GM18870 (cell line): Measurements from ENCODE around the gene NOL8.
A peak's percentile ranks its signal among the peaks of the same experiment; 100 is the strongest.

Experiments
- ATAC-seq: cut with Tn5 transposase; IDR thresholded peaks from one replicate; pipeline ENCODE4 v1.9.1; 2021; ENCODE audit warnings: moderate library complexity; ENCODE audit not compliant: unreplicated experiment

The NOL8 gene

GRCh38 chr9:92312887-92313623, 12.1 kb downstream of the NOL8 start:
- no peak for ATAC-seq

DNA sequence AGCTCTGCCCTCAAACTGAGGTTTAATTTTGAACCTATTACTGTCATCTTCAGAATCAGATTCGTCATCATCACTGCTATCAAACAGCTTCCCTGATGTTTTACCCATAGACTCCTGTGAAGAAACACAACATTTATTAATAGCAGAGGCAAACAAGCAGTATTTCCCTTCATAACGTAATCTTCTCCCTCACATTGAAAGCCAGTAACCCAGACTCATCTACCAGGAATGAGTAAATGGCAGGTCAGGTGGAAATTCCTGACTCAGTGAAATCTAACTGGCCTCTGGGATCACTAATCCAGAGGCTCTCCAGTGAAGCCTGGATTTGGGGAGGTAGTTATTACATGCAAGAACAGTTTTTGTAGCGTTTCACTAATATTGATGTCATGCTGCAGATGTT, 14.6 kb downstream of the NOL8 start:
- ATAC-seq: no peak

- ATAC-seq: no peak
Measured at GRCh38 chr9:92308893-92309292, 16.3 kb downstream of the NOL8 start.

GRCh38 chr9:92300936-92301335, 24.2 kb downstream of the NOL8 start:
- ATAC-seq: no peak

GRCh38 chr9:92299116-92299515, 26.0 kb downstream of the NOL8 start:
- no peak for ATAC-seq

DNA sequence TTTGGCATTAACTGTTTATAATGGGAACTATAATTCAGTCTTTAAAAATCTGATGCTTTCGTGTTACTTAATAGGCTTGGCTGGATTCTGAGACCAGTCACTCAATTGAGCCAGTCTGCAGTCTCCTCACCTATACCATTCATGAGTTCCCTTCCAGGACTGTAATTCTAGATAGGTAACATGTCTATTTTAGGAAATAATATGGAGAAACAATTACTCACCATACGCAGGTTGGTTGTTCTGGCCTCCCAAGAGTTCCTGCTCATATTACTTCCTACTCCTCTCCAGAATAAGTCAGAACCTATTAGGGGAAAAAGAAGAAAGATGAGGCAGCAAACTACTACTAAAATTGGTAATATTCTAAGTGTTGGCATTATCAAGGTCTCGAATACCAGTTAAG, 27.1 kb downstream of the NOL8 start:
- ATAC-seq: no peak

DNA sequence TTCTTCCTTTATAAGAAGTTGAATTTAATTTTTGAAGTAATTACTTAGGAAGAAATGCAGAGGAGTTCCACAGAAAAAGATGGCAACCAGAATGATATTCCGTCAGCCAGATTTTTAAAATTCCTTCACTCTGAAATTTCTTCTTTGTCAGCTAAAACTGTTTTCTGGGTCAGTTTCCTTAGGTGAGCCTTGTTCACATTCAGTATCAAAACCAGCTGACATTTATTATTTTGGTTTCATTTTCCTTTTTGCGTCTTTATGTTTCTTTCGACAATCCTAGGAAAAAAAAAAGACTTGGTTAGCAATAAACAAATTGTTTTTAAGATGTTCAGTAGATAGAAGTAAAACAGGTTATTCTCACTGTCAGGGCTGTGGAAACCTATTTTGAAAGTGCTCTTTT, 27.5 kb downstream of the NOL8 start:
- ATAC-seq: no peak

DNA sequence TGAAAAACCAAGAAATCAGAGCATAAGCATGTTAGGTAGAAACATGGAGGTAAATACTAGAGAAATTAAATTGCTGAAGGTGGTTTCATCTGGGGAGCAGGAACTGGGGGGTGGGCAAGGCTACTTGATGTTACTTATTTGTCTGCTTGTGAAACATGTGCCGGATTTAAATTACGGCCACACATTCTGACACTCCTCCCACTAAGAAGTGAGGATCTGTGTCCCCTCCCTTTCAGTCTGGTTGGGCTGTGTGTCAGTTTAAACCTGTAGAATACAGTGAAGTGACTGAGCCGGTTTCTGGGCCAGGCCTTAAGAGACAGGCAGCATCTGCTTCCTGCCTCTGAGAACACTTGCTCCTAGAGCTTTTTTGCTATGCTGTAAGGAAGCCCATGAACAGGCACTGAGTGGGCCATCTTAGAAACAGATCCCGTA, 29.3 kb downstream of the NOL8 start:
- ATAC-seq: no peak

DNA sequence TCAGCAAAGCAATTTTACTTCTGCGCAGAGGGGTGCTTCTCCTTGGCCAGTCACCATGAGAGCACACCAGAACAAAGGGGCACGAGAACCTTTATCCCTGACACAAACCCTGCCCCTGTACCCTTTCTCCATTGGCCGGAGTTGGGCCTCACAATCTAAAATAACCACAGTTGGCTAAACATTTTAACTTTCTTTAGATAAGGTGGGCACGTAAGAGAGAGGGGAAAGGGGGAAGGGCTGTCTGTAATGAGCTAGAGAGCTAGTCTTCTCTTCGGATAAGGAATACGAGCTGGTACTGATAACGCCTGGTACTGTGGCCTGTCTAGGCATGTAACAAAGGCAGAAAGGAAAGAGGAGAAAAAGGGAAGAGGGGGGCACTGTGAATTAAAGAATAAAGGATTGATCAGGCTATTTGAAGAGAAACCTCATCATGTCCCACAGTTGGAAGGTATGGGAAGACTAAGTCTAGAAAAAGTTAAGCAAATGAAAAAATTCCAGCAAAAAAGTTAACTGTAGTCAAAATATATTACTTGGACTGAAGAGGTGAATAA, 29.8 kb downstream of the NOL8 start:
- no peak for ATAC-seq

DNA sequence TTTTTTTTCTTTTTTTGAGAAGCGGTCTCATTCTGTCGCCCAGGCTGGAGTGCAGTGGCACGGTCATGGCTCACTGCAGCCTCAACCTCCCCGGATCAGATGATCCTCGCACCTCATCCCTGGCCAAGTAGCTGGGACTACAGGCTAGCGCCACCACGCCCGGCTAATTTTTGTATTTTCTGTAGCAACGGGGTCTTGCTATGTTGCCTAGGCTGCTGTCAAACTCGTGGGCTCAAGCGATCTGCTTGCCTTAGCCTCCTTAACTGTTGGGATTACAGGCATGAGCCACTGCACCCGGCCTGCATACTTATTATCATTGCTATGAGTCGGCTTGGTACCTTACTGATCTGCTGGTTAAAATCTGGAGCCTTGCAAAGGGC, 30.9 kb downstream of the NOL8 start:
- ATAC-seq: no peak

DNA sequence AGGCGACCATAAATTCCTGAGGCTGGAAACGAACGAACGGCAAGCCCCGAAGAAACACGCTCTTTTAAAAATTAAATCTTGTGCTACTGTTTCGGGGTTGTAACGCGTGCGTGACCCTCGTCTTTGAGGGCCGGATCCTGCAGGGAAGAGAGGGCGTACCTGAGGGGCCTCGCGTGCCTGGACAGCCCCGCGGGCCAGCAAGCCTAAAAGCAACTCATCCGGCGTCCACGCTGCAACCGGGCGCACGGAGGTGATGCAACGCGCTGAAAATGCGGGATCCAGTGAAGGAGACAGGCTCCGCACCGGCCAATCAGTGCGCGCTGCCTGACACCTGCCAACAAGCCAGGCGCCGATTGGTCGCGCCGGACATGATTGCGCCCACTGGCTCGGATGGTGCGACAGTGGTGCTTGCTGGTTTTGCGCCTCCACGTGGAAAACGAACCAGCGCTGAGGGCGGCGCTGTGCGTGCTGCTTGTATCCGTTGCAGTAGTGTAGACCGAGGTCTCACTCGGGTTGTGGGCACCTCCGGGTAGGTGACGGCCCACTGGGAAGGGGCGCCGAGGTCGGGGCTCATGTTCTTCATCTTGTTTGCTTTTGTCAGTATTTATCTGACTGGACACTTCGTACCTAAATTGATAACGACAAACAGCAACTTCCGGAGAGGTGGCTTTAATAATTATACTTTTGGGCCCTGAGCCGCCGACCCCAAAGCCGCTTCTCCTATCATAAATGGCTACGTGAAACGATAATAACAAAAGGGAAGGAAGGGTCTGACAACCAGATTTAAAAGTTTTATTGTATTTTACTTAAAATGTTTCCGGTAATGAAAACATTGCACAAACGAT, 31.5 kb downstream of the NOL8 start, which contains the start of gene IARS1:
IARS1 (minus strand) TSS at position 246 of the 845 bp plus-strand sequence. CDS start 4,278 bp downstream, outside the sequence.
- peak; percentile 88 for ATAC-seq

GRCh38 chr9:92293075-92293354, 32.1 kb downstream of the NOL8 start:
- ATAC-seq: no peak

GRCh38 chr9:92292338-92293074, 32.6 kb downstream of the NOL8 start:
- no peak for ATAC-seq

DNA sequence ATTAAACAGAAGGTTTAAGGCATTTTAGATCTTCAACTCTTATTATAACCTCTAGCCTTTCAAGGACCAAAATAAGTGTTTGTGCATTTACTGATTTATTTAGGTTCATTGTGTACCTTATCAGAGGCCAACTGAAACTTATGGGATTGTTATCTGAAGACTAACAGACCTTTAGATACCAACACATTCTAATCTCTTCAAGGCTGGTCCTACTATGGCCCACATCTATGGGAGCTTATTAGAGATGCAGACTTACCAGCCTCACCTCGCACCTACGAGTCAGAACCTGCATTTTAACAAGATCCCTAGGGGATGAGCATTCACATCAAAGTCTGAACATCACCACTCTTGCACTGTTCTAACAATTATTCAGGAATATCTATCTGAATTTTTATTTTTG, 33.6 kb downstream of the NOL8 start:
- ATAC-seq: no peak

DNA sequence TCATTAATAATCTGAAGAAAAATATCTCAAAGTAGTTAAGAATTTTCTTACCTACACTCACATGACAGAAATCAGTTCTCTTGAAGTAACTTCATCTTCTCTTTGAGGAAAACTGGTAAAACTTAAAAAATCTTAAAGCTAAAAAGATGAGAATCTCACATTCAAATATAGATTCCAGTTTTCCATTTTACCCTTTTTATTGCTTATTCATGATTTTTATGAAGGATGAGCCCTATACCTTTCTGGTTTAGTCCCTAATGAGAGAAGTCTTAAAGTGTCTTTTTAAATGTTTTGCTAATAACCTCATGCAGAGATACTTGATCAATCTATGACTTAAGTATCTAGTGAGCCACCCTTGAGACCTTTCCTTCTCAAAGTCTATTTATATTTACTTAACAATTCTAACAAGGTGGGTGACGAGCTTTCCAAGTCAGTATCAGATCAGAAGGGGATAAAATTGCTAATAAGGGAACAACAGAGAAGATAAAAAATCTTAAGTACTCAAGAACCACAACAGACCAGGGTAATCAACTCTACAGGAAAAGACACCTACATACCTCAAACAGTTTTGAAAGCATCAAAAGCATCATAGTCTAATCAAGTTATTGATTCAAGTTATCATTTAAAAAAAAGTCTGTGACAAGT, 34.2 kb downstream of the NOL8 start:
- ATAC-seq: no peak

DNA sequence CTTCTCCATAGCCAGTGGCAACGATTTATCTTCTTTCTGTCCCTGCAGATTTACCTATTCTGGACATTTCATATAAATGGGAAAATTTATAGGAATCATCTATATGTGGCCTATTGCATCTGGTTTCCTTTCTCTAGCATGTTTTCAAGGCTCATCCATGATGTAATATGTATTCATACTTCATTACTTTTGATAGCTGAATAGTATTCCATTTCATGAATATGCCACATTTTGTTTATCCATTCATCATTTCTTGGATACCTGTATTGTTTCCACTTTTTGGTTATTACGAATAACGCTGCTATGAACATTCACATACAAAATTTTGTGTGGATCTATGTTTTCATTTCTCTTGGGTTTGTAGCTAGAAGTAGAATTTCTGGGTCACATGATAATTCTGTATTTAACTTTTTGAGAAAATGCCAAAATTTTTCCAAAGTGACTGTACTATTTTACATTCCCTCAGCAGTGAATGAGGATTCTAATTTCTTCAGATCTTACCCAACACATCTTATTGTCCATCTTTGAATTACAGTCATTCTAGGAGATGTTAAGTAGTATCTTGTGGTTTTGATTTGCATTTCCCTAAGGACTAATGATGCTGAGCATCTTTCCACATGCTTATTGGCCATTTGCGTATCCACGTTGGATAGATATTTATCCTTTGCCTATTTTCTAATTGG, 35.3 kb downstream of the NOL8 start:
- no peak for ATAC-seq

- ATAC-seq: no peak
Measured at GRCh38 chr9:92279302-92279701, 45.8 kb downstream of the NOL8 start.

GRCh38 chr9:92278110-92278509, 47.0 kb downstream of the NOL8 start:
- no peak for ATAC-seq

DNA sequence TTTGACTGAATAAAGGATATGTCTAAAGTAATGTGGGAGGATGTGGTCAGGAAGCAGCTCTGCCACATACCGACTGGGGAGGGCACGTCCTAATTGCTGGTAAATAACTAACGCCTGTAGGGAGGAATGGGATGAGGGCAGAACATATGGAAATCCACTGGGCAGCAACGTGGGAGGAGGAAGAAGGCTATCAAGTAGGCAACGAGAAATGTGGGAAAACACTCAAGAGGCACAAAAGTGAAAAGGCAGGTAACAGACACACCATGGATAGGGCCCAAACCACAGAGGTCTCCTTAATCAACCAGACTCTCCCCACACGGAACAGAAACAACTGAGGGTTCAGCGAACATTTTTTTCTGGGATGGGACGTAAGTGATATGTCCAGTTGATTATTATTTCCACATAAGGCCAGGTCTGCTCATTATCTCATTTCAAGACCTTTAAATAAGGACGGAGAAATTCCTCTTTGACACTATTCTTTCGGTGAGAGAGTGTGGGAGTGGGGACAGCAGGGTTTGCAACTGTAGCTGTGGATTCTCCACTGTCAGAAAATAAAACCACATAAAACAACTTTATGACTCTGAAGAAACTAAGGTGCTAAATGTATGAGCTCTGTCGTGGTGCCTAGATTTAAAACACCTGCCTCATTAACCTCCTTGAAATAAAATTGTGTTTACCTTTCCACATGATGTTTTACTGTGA, 48.7 kb downstream of the NOL8 start:
- ATAC-seq: no peak

DNA sequence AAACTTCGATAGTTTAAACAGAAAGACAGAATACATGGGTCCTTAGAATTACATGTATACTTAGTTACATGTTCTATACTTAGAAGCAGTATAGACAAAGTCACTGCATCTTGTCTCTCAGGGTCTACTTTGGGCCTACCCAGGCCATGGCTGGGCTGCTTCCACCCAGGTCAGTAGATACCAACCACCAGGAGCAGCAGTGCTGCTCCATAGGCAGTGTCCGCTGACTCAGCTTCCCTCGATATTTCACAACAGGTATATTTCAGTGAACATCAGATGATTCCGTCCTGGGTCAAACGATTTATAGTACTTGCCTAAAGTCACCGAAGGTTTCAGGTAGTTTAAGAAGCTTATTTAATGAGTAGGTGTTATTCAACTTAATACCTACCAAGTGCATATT, 49.6 kb downstream of the NOL8 start:
- ATAC-seq: no peak
